GM23338 (cell line): Measurements from ENCODE around the gene TOR1AIP1. TPM values are rescaled to one million over a fixed set of nuclear protein-coding genes. Genes with fewer than 3 reads are reported as not detected.

Experiments
- ATAC-seq: fragments of 200-7000 bp; cut with Tn5 transposase; 3 replicates; pipeline ENCODE4 v1.9.1; 2020
- DNase-seq: peaks from one replicate; pipeline ENCODE4 v3.0.0-alpha.2; 2015; ENCODE audit warnings: low spot score
- H2AFZ ChIP-seq: fragments of 200-600 bp; sonication (generic); 2 replicates; pipeline ENCODE4 v1.8.0; 2016; ENCODE audit warnings: antibody characterized with exemption, mild to moderate bottlenecking, moderate library complexity
- H3F3A ChIP-seq: fragments of 200-600 bp; sonication (generic); replicated peaks from 2 replicates; pipeline ENCODE4 v1.8.0; 2017; ENCODE audit warnings: antibody characterized with exemption, mixed run types, low read depth
- H3K27ac ChIP-seq: fragments of 200-600 bp; sonication (generic); 2 replicates; pipeline ENCODE4 v1.6.1; 2016; ENCODE audit warnings: low read depth
- H3K27me3 ChIP-seq: fragments of 200-600 bp; sonication (generic); 2 replicates; pipeline ENCODE4 v1.8.0; 2016; ENCODE audit warnings: mild to moderate bottlenecking, mixed run types, moderate library complexity; ENCODE audit not compliant: insufficient read depth
- H3K36me3 ChIP-seq: fragments of 200-600 bp; sonication (generic); 2 replicates; pipeline ENCODE4 v1.8.0; 2016; ENCODE audit warnings: mild to moderate bottlenecking; ENCODE audit not compliant: insufficient read depth
- H3K4me1 ChIP-seq: fragments of 200-600 bp; sonication (generic); 2 replicates; pipeline ENCODE4 v1.8.0; 2016; ENCODE audit warnings: mild to moderate bottlenecking, moderate library complexity; ENCODE audit not compliant: insufficient read depth
- H3K4me2 ChIP-seq: fragments of 200-600 bp; sonication (generic); 2 replicates; pipeline ENCODE4 v1.7.1; 2017; ENCODE audit warnings: mixed run types
- H3K4me3 ChIP-seq: fragments of 200-600 bp; sonication (generic); 2 replicates; pipeline ENCODE4 v1.6.1; 2016; ENCODE audit warnings: mixed run types
- H3K79me2 ChIP-seq: fragments of 200-600 bp; sonication (generic); replicated peaks from 2 replicates; pipeline ENCODE4 v1.8.0; 2017; ENCODE audit warnings: mild to moderate bottlenecking; ENCODE audit not compliant: insufficient read depth
- H3K9me2 ChIP-seq: fragments of 200-600 bp; sonication (generic); 2 replicates; pipeline ENCODE4 v1.8.0; 2017; ENCODE audit not compliant: insufficient read depth
- H4K20me1 ChIP-seq: fragments of 200-600 bp; sonication (generic); replicated peaks from 2 replicates; pipeline ENCODE4 v1.8.0; 2017; ENCODE audit warnings: mild to moderate bottlenecking; ENCODE audit not compliant: insufficient read depth
- H3K27ac Mint-ChIP-seq: 2 replicates; pipeline ENCODE4 v1.8.0; 2020; ENCODE audit warnings: inconsistent platforms, mild to moderate bottlenecking, moderate library complexity, mixed read lengths
- H3K27me3 Mint-ChIP-seq: 3 replicates; pipeline ENCODE4 v1.8.0; 2022; ENCODE audit warnings: low read depth, mild to moderate bottlenecking, moderate library complexity, mixed read lengths, inconsistent platforms; ENCODE audit not compliant: insufficient read depth, poor library complexity
- H3K36me3 Mint-ChIP-seq: 3 replicates; pipeline ENCODE4 v1.8.0; 2021; ENCODE audit warnings: low read depth, mild to moderate bottlenecking, inconsistent platforms, moderate library complexity, mixed read lengths
- H3K4me1 Mint-ChIP-seq: 3 replicates; pipeline ENCODE4 v1.8.0; 2020; ENCODE audit warnings: mild to moderate bottlenecking, inconsistent platforms, mixed read lengths
- H3K4me3 Mint-ChIP-seq: 3 replicates; pipeline ENCODE4 v1.8.0; 2021; ENCODE audit warnings: moderate library complexity, mild to moderate bottlenecking, inconsistent platforms, mixed read lengths
- H3K9me3 Mint-ChIP-seq: 3 replicates; pipeline ENCODE4 v1.8.0; 2020; ENCODE audit warnings: moderate library complexity, mild to moderate bottlenecking, inconsistent platforms, mixed read lengths
- CREB1 ChIP-seq: fragments of 250-450 bp; sonication (Bioruptor Pico); IDR thresholded peaks from 2 replicates; pipeline ENCODE4 v1.5.0; 2020; ENCODE audit warnings: low read depth, mild to moderate bottlenecking, moderate library complexity
- CTCF ChIP-seq, 2 experiments: fragments of 200-600 bp in 1 of 2; sonication (generic) in 1 of 2; conservative IDR thresholded peaks; 2 replicates each; pipeline versions ENCODE4 v1.5.1 to v1.6.1; 2016 to 2017; ENCODE audit warnings: antibody characterized with exemption in 2 of 2, low read depth in 2 of 2, mild to moderate bottlenecking in 2 of 2, moderate library complexity in 1 of 2
- ETS1 ChIP-seq: IDR thresholded peaks from 2 replicates; pipeline ENCODE4 v1.6.1; 2016; ENCODE audit warnings: antibody characterized with exemption
- EZH2 ChIP-seq: fragments of 200-600 bp; sonication (generic); IDR thresholded peaks from one replicate; pipeline ENCODE4 v1.8.0; 2017; ENCODE audit warnings: antibody characterized with exemption, mild to moderate bottlenecking, low read depth; ENCODE audit not compliant: unreplicated experiment
- EZH2phosphoT487 ChIP-seq: fragments of 200-600 bp; sonication (generic); IDR thresholded peaks from one replicate; pipeline ENCODE4 v1.8.1; 2018; ENCODE audit warnings: antibody characterized with exemption; ENCODE audit not compliant: unreplicated experiment
- JUNB ChIP-seq: IDR thresholded peaks from one replicate; pipeline ENCODE4 v1.6.1; 2016; ENCODE audit warnings: antibody characterized with exemption; ENCODE audit not compliant: unreplicated experiment
- NANOG ChIP-seq: IDR thresholded peaks from 2 replicates; pipeline ENCODE4 v1.6.1; 2016; ENCODE audit warnings: antibody characterized with exemption, borderline replicate concordance
- POLR2AphosphoS5 ChIP-seq: IDR thresholded peaks from 2 replicates; pipeline ENCODE4 v1.6.1; 2016; ENCODE audit warnings: antibody characterized with exemption, low read depth
- STAT1 ChIP-seq: IDR thresholded peaks from one replicate; pipeline ENCODE4 v1.6.1; 2016; ENCODE audit warnings: antibody characterized with exemption; ENCODE audit not compliant: unreplicated experiment
- ZNF331 ChIP-seq: fragments of 250-450 bp; sonication (Bioruptor Pico); IDR thresholded peaks from 2 replicates; pipeline ENCODE4 v1.5.0; 2020; ENCODE audit warnings: low read depth, mild to moderate bottlenecking, moderate library complexity
- polyA plus RNA-seq: library from polyadenylated mRNA; unstranded; fragments of >200 nt; fragmentation: Nextera tagmentation; extraction: Ambion mirVana; gene quantifications from 2 replicates; pipeline ENCODE4 v1.2.1, GENCODE V29; 2016
- total RNA-seq: library from RNA; depleted of rRNA; stranded (reverse); fragments of >200 nt; shearing (Covaris generic); gene quantifications from 2 replicates; pipeline ENCODE4 v1.2.3, GENCODE V29; 2014

TOR1AIP1 gene
- total and polyA plus RNA-seq, 2 experiments from 2014 or later = 16.9 to 20.6 TPM

- TF ChIP-seq NANOG = no peak
- TF ChIP-seq EZH2 = no peak
- no peak for TF ChIP-seq CTCF (conservative IDR thresholded peaks at IDR 0.05; ENCODE audit: low read depth in 2 of 2)
- TF ChIP-seq CREB1 (CRISPR knock-in tag) = no peak
- TF ChIP-seq STAT1 = no peak
- TF ChIP-seq POLR2AphosphoS5 = no peak
- no peak for TF ChIP-seq JUNB
- TF ChIP-seq ETS1 = no peak
- TF ChIP-seq EZH2phosphoT487 = no peak
- no peaks in the 10 kb centered on the region for H3K9me3 Mint-ChIP-seq
- H3K27ac Mint-ChIP-seq = no peak overlapping the region
- H3K4me1 Mint-ChIP-seq = peaks cover 9% of the 10 kb centered on the region; the same call in 2 of the 3 replicates
- Histone ChIP-seq H3K27me3 (no peaks in the 10 kb centered on the region), H3K36me3 (no peaks in the 10 kb centered on the region), H3K4me2 (no peak overlapping the region), H3K4me3 (no peak overlapping the region), H2AFZ (no peak overlapping the region), H3F3A (0 out of 2 replicates have a peak, but pooled peaks cover 3% of the 10 kb centered on the region), H3K27ac (no peak overlapping the region), H4K20me1 (peaks cover 3% of the 10 kb centered on the region; the same call in 1 of the 2 replicates), H3K9me2 (no peaks in the 10 kb centered on the region), H3K79me2 (peaks cover 13% of the 10 kb centered on the region), H3K4me1 (peaks cover 9% of the 10 kb centered on the region; the same call in 1 of the 2 replicates)
- H3K27me3 Mint-ChIP-seq = peaks cover 4% of the 10 kb centered on the region
- DNase-seq (no peak), ATAC-seq (no peak)
- H3K4me3 Mint-ChIP-seq = no peak overlapping the region
- no peaks in the 10 kb centered on the region for H3K36me3 Mint-ChIP-seq
Measured at GRCh38 chr1:179951383-179952144, 69.5 kb downstream of the TOR1AIP1 start.

GRCh38 chr1:179952186-179952585, 70.1 kb downstream of the TOR1AIP1 start:
- Mint-ChIP-seq H3K36me3 (no peaks in the 10 kb centered on the region), H3K27ac (no peak overlapping the region), H3K27me3 (peaks cover 4% of the 10 kb centered on the region), H3K9me3 (no peaks in the 10 kb centered on the region), H3K4me3 (no peak overlapping the region), H3K4me1 (peaks cover 13% of the 10 kb centered on the region; the same call in 2 of the 3 replicates)
- ATAC-seq (no peak), DNase-seq (no peak)
- Histone ChIP-seq H3K27ac (no peak overlapping the region), H3K4me1 (peaks cover 9% of the 10 kb centered on the region; the same call in 1 of the 2 replicates), H3F3A (0 out of 2 replicates have a peak, but pooled peaks cover 3% of the 10 kb centered on the region), H3K9me2 (no peaks in the 10 kb centered on the region), H3K27me3 (no peaks in the 10 kb centered on the region), H4K20me1 (peaks cover 3% of the 10 kb centered on the region; the same call in 1 of the 2 replicates), H3K4me2 (no peak overlapping the region), H3K79me2 (peaks cover 19% of the 10 kb centered on the region), H3K4me3 (no peak overlapping the region), H2AFZ (no peak overlapping the region), H3K36me3 (no peaks in the 10 kb centered on the region)
- TF ChIP-seq CREB1 (CRISPR knock-in tag) = no peak
- TF ChIP-seq CTCF (conservative IDR thresholded peaks at IDR 0.05; ENCODE audit: low read depth in 2 of 2) = no peak
- no peak for TF ChIP-seq JUNB
- TF ChIP-seq EZH2 = no peak
- no peak for TF ChIP-seq ZNF331 (CRISPR knock-in tag)
